ENCODE results near the gene ZBTB25. TPM values are rescaled to one million over a fixed set of nuclear protein-coding genes. Genes with fewer than 3 reads are reported as not detected.
A peak's percentile ranks its signal among the peaks of the same experiment; 100 is the strongest.

ZBTB25 gene
- total RNA-seq, 1 donor: 9.8 TPM

DNA sequence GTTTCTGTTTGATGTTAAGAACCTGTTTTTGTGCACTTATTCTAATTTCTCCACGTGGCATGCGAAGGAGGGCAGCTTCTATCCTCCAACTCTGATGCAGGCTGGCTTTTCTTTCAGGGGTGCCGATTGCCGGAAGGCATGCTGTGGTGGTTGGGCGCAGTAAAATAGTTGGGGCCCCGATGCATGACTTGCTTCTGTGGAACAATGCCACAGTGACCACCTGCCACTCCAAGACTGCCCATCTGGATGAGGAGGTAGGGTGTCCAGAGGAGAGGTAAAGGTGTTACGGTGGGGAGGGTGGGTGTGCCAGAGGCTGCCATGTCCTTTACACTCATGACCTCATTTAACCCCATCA is 85.9 kb downstream of the ZBTB25 start:
- TF ChIP-seq, protein P1, sequence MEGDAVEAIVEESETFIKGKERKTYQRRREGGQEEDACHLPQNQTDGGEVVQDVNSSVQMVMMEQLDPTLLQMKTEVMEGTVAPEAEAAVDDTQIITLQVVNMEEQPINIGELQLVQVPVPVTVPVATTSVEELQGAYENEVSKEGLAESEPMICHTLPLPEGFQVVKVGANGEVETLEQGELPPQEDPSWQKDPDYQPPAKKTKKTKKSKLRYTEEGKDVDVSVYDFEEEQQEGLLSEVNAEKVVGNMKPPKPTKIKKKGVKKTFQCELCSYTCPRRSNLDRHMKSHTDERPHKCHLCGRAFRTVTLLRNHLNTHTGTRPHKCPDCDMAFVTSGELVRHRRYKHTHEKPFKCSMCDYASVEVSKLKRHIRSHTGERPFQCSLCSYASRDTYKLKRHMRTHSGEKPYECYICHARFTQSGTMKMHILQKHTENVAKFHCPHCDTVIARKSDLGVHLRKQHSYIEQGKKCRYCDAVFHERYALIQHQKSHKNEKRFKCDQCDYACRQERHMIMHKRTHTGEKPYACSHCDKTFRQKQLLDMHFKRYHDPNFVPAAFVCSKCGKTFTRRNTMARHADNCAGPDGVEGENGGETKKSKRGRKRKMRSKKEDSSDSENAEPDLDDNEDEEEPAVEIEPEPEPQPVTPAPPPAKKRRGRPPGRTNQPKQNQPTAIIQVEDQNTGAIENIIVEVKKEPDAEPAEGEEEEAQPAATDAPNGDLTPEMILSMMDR (IDR thresholded peaks at IDR 0.05; ENCODE audit: extremely low read depth, low read depth, low read length): no peak
- H3K27me3 ChIP-seq (ENCODE audit: insufficient read depth, low read length): no peaks in the 10 kb centered on the region
- no peaks in the 10 kb centered on the region for H3K9me3 ChIP-seq (ENCODE audit: low read depth, low read length)
- no peaks in the 10 kb centered on the region for H4K20me1 ChIP-seq (ENCODE audit: insufficient read depth, low read length)
- H3K4me1 ChIP-seq (ENCODE audit: insufficient read depth, low read length): peaks cover 27% of the 10 kb centered on the region
- no peak overlapping the region for H2AFZ ChIP-seq (ENCODE audit: low read length)
- DNase-seq (ENCODE audit: insufficient read length, low spot score, missing footprints): no peak
- H3K4me3 ChIP-seq (ENCODE audit: insufficient read depth, low read length): no peak overlapping the region
- no peaks in the 10 kb centered on the region for H3K79me2 ChIP-seq (ENCODE audit: insufficient read depth, low read length)
- H3K36me3 ChIP-seq (ENCODE audit: insufficient read depth, low read length): peaks cover 42% of the 10 kb centered on the region
- peak overlapping the region; percentile 23 for H3K4me2 ChIP-seq (ENCODE audit: insufficient read depth, low read length)
- H3K27ac ChIP-seq (ENCODE audit: low read depth, low read length): no peak overlapping the region

- Histone ChIP-seq H3K36me3 (ENCODE audit: insufficient read depth, low read length) (peaks cover 39% of the 10 kb centered on the region), H4K20me1 (ENCODE audit: insufficient read depth, low read length) (no peaks in the 10 kb centered on the region), H3K4me1 (ENCODE audit: insufficient read depth, low read length) (peaks cover 27% of the 10 kb centered on the region), H3K27ac (ENCODE audit: low read depth, low read length) (no peak overlapping the region), H3K4me2 (ENCODE audit: insufficient read depth, low read length) (peak overlapping the region; percentile 23), H3K9me3 (ENCODE audit: low read depth, low read length) (no peaks in the 10 kb centered on the region), H3K4me3 (ENCODE audit: insufficient read depth, low read length) (no peak overlapping the region), H2AFZ (ENCODE audit: low read length) (peak overlapping the region; percentile 2), H3K27me3 (ENCODE audit: insufficient read depth, low read length) (no peaks in the 10 kb centered on the region), H3K79me2 (ENCODE audit: insufficient read depth, low read length) (no peaks in the 10 kb centered on the region)
- DNase-seq (ENCODE audit: insufficient read length, low spot score, missing footprints): peak; percentile 88
- TF ChIP-seq, protein P1 (IDR thresholded peaks at IDR 0.05; ENCODE audit: extremely low read depth, low read depth, low read length): no peak
Observed at GRCh38 chr14:64417055-64417770, 86.4 kb downstream of the ZBTB25 start.

DNA sequence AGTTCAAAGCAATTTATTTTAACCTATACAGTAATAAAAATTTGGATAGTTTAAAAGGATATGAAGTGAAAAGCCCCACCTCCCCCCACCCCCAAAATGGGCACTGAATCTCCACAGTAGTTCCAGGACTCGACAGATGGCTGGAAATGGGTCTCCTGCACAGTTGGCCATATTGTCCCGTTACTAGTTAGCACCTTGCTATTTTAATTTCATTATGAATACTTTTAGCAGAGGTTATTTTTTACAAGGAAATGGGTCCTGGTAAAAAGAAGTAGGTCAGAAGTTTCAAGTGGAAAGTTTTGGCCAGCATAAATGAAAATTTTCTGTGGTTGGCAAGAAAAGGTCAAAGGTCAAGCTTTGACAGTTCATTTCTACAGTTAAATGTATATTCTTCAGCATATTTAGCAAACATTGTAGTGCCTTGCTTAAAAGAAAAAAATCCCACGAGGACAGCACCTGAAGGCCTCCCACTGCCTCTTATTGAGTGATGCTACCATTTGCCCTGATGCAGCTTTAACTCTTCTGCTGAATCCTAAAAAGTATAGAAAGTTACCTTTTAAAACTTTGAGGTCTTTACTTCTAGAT is 87.2 kb downstream of the ZBTB25 start:
- no peak for DNase-seq (ENCODE audit: insufficient read length, low spot score, missing footprints)
- no peak overlapping the region for H3K4me3 ChIP-seq (ENCODE audit: insufficient read depth, low read length)
- H3K79me2 ChIP-seq (ENCODE audit: insufficient read depth, low read length): no peaks in the 10 kb centered on the region
- H3K9me3 ChIP-seq (ENCODE audit: low read depth, low read length): no peaks in the 10 kb centered on the region
- no peak overlapping the region for H3K27ac ChIP-seq (ENCODE audit: low read depth, low read length)
- no peak overlapping the region for H2AFZ ChIP-seq (ENCODE audit: low read length)
- peaks cover 27% of the 10 kb centered on the region for H3K4me1 ChIP-seq (ENCODE audit: insufficient read depth, low read length)
- no peaks in the 10 kb centered on the region for H4K20me1 ChIP-seq (ENCODE audit: insufficient read depth, low read length)
- H3K27me3 ChIP-seq (ENCODE audit: insufficient read depth, low read length): no peaks in the 10 kb centered on the region
- TF ChIP-seq, protein P1 (IDR thresholded peaks at IDR 0.05; ENCODE audit: extremely low read depth, low read depth, low read length): no peak
- H3K36me3 ChIP-seq (ENCODE audit: insufficient read depth, low read length): peaks cover 39% of the 10 kb centered on the region
- H3K4me2 ChIP-seq (ENCODE audit: insufficient read depth, low read length): peak overlapping the region; percentile 23

DNA sequence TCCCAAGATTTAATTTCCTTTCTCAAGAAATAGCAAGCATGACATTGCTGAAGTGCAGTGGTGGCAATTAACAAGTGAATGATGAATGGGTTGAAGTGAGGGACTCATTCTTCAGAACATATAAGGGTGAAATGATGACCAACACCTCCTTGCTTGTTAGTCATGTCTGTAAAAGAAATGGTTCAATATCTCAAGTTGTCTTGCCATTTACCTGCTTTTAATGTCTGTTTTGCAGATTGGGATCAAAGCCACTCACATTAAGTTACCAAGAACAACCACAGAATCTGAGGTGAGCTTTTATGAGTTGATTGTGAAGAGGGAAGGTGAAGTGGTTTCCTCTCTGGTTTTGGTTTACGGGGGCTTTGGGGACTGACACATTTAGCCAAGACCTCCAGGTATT is 91.4 kb downstream of the ZBTB25 start:
- Histone ChIP-seq H3K79me2 (ENCODE audit: insufficient read depth, low read length) (peaks cover 10% of the 10 kb centered on the region), H3K27me3 (ENCODE audit: insufficient read depth, low read length) (no peaks in the 10 kb centered on the region), H3K4me2 (ENCODE audit: insufficient read depth, low read length) (no peak overlapping the region), H4K20me1 (ENCODE audit: insufficient read depth, low read length) (no peaks in the 10 kb centered on the region), H3K4me1 (ENCODE audit: insufficient read depth, low read length) (peaks cover 15% of the 10 kb centered on the region), H3K9me3 (ENCODE audit: low read depth, low read length) (no peaks in the 10 kb centered on the region), H3K27ac (ENCODE audit: low read depth, low read length) (no peak overlapping the region), H3K36me3 (ENCODE audit: insufficient read depth, low read length) (peaks cover 28% of the 10 kb centered on the region), H3K4me3 (ENCODE audit: insufficient read depth, low read length) (no peak overlapping the region), H2AFZ (ENCODE audit: low read length) (no peak overlapping the region)
- no peak for DNase-seq (ENCODE audit: insufficient read length, low spot score, missing footprints)
- TF ChIP-seq, protein P1 (IDR thresholded peaks at IDR 0.05; ENCODE audit: extremely low read depth, low read depth, low read length): no peak

Data from osteoblast (primary cell).